HFFc6 (cell line): ENCODE results near the gene LTK. TPM values are rescaled to one million over a fixed set of nuclear protein-coding genes. Genes with fewer than 3 reads are reported as not detected.
A peak's percentile ranks its signal among the peaks of the same experiment; 100 is the strongest.

Experiments used
- DNase-seq: peaks from one replicate; pipeline ENCODE4 v3.0.0-alpha.2; 2018
- H3K27ac Mint-ChIP-seq: 2 replicates; pipeline ENCODE4 v1.8.0; 2020; ENCODE audit warnings: mild to moderate bottlenecking, mixed read lengths
- H3K27me3 Mint-ChIP-seq: 2 replicates; pipeline ENCODE4 v1.8.0; 2021; ENCODE audit warnings: mild to moderate bottlenecking, moderate library complexity, mixed read lengths; ENCODE audit not compliant: insufficient read depth
- H3K36me3 Mint-ChIP-seq: 2 replicates; pipeline ENCODE4 v1.8.0; 2021; ENCODE audit warnings: low read depth, mixed read lengths
- H3K4me1 Mint-ChIP-seq: 2 replicates; pipeline ENCODE4 v1.8.0; 2020; ENCODE audit warnings: low read depth, mixed read lengths
- H3K4me3 Mint-ChIP-seq: 2 replicates; pipeline ENCODE4 v1.8.0; 2020; ENCODE audit warnings: mild to moderate bottlenecking, moderate library complexity, mixed read lengths
- H3K9me3 Mint-ChIP-seq: 2 replicates; pipeline ENCODE4 v1.8.0; 2020; ENCODE audit warnings: mild to moderate bottlenecking, mixed read lengths
- CTCF ChIP-seq: fragments of 200-600 bp; sonication (generic); IDR thresholded peaks from 2 replicates; pipeline ENCODE4 v1.5.0; 2021; ENCODE audit warnings: antibody characterized with exemption, mild to moderate bottlenecking
- total RNA-seq, 6 experiments: library from RNA; stranded (reverse); fragmentation: NEBNext Ultra II Directional; extraction: Animal tissue kit (Norgen Biotek cat#: 25700); gene quantifications; 2 replicates in 1 of 6; 3 replicates in 5 of 6; pipeline ENCODE4 v1.2.3, GENCODE V29; 2021

The LTK gene
- total RNA-seq, 6 experiments from 2014 or later, result 0.19 to 1.8 (median 1.2) TPM

DNA sequence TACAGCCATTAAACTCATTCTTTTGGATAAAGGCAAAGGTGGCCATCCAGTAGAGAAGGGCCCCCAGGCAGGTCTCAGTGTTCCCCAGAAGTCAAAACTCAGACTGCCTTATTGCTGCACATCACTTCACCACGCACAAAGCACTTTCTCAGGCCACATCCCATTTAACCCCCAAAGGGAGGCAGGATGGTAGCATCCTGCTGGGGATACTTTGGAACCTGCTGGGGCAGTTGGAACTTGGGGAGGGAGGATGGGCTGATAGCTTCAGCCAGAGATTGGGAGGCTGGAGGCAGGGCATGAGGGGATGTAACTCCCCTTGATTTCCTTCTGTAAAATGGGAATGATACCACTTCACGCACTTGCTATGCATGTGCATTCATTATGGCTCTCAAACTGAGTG, 15.0 kb downstream of the LTK start:
- Mint-ChIP-seq H3K27me3 (peaks cover 14% of the 10 kb centered on the region), H3K27ac (no peak overlapping the region), H3K4me1 (no peaks in the 10 kb centered on the region), H3K9me3 (no peaks in the 10 kb centered on the region), H3K36me3 (no peaks in the 10 kb centered on the region), H3K4me3 (no peak overlapping the region)
- no peak for TF ChIP-seq CTCF
- no peak for DNase-seq

DNA sequence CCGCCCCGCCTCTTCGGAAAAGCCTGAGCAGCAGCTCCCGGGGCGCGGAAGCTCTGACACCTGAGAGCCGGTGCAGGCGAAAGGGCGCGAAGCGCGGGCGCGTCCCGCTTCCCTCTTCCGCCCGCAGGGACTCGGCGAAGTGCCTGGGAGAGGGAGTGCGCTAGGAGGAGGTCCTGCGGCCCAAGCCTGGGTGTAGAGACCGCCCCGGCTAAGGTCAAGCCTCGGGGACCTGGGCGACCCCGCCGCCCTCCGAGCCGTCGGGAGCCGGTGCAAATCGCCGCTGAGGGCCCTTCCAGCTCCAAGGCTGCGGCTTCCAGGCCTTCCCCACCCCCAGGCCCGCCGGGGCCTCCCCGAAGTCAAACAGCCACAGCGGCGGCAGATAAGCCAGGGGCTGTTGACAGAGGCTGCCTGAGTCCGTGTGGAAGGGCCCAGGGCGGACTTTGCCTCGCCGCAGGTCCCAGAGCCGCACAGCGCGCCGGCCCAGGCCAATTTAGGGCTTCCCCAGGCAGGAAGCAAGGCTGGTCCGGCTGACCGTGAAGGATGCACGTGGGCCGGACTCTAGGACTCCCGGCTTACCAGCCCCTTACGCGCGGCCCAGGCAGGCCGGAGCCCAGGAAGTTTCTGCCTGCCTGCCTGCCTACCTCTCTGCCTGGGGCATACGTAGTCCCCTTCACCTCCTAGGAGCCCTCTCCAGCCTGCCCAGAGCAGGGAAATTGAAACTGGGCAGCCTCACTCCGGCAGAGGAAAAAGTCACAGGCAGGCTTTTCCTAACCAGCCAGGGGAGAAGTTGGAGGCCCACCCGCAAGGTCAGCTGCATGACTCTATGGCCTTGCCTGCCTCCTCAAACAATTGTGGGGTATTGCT, 17.7 kb downstream of the LTK start:
- no peaks in the 10 kb centered on the region for H3K36me3 Mint-ChIP-seq
- no peak for DNase-seq
- TF ChIP-seq CTCF, result no peak
- no peak overlapping the region for H3K4me3 Mint-ChIP-seq
- H3K9me3 Mint-ChIP-seq, result no peaks in the 10 kb centered on the region
- peaks cover 21% of the 10 kb centered on the region for H3K4me1 Mint-ChIP-seq
- H3K27ac Mint-ChIP-seq, result no peak overlapping the region
- peaks cover 12% of the 10 kb centered on the region for H3K27me3 Mint-ChIP-seq

- Mint-ChIP-seq H3K27me3 (peaks cover 12% of the 10 kb centered on the region), H3K9me3 (no peaks in the 10 kb centered on the region), H3K4me3 (no peak overlapping the region; the same call in 1 of the 2 replicates), H3K27ac (no peak overlapping the region), H3K36me3 (peaks cover 3% of the 10 kb centered on the region), H3K4me1 (peaks cover 27% of the 10 kb centered on the region)
- no peak for TF ChIP-seq CTCF
- no peak for DNase-seq
Observed at GRCh38 chr15:41494922-41495735, 18.5 kb downstream of the LTK start.

DNA sequence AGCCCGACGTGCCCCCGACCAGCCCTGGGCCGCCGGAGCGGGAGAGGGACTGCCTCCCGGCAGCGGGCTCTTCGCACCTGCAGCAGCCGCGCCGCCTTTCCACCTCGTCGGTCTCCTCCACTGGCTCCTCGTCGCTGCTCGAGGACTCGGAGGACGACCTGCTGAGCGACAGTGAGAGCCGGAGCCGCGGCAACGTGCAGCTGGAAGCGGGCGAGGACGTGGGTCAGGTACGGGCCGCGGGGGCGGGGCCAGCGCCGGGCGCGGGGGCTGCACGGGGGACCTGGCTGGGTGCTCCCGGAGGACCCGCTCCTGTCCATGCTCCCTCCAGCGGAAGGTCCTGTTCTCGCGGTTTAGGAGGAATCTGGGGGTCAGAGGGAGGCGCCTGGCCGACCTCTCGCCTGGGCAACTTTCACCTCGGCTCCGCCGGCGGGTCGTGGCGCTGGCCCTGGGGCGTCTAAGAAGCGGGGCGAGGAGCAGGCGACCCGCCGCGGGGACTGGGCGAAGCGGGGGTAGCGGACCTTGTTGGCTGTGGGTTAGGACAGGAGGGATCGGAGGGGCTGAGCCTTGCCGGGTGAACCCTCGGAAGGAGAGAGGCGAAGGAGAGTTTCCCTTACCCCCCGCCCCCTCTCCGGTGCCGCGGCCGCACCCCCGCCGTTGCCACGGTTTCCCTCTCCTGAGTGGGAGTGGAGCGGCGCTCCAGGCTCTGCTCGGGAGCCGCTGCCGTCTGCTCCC, 19.3 kb downstream of the LTK start:
- peak; percentile 32 for TF ChIP-seq CTCF
- H3K27me3 Mint-ChIP-seq, result peaks cover 12% of the 10 kb centered on the region
- H3K4me3 Mint-ChIP-seq, result peak overlapping the region; percentile 63

DNA sequence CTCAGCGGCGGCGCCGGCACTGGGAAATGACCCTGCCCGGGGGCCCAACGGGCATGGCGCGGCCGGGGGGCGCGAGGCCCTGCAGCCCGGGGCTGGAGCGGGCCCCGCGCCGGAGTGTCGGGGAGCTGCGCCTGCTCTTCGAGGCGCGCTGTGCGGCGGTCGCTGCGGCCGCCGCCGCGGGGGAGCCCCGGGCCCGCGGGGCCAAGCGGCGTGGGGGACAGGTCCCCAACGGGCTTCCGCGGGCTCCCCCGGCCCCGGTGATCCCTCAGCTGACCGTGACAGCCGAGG, 19.8 kb downstream of the LTK start:
- no peak for DNase-seq
- Mint-ChIP-seq H3K27me3 (peaks cover 12% of the 10 kb centered on the region), H3K9me3 (no peaks in the 10 kb centered on the region), H3K4me1 (peaks cover 30% of the 10 kb centered on the region), H3K4me3 (no peak overlapping the region), H3K27ac (no peak overlapping the region), H3K36me3 (peaks cover 5% of the 10 kb centered on the region)
- TF ChIP-seq CTCF, result no peak

More for the DNA sequence above, 19.3 kb downstream of the LTK start:
- no peak for DNase-seq
- peaks cover 30% of the 10 kb centered on the region for H3K4me1 Mint-ChIP-seq
- peaks cover 5% of the 10 kb centered on the region for H3K36me3 Mint-ChIP-seq
- H3K27ac Mint-ChIP-seq, result no peak overlapping the region
- no peaks in the 10 kb centered on the region for H3K9me3 Mint-ChIP-seq
